ENCODE data around the gene CCDC191.

Gene CCDC191

DNA sequence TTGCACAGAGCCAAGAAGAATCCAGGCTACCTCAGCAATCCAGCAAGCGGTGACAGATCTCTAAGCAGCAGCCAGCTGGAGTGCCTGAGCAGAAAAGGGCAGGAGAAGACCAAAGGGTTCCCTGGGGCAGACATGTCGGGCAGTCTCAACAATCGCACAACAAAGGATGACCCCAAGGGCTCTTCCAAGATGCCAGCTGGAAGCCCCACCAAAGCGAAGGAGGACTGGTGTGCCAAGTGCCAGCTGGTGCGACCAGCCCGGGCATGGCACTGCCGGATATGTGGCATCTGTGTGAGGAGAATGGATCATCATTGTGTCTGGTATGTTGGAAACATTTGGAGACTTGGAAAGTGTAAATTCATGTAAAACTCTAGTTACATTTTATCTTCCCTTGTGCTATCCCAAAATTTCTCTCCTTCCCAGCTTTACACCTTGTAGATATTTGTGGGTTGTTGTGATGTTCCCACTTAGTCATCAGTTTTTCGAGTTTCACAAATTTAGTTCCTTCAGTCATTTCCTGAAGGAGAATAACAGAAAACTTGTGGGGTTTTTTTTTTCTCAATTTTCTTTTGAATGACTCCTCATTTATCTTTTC is 102.1 kb downstream of the CCDC191 start:
- no peak for DNase-seq

- no peak for DNase-seq
These were observed 102.6 kb downstream of the CCDC191 start for GRCh38 chr3:113953677-113954076.

DNA sequence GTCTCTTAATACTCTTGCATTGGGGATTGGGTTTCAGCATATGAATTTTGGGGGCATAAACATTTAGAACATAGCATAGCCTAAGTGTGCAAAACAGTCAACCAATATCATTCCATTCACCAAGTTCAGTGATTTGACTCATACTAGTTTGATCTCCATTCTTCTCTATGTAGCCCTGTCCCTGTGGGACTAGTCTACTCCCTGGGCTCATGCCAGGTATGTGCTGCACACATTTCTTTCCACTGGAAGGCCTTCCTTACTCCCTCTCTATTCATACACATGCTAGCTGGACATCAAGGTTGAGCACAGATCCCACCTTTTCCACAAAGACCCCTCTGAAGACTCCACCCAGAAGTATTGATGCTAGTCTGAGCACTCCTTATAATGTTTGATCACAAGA is 103.4 kb downstream of the CCDC191 start:
- DNase-seq: no peak

DNA sequence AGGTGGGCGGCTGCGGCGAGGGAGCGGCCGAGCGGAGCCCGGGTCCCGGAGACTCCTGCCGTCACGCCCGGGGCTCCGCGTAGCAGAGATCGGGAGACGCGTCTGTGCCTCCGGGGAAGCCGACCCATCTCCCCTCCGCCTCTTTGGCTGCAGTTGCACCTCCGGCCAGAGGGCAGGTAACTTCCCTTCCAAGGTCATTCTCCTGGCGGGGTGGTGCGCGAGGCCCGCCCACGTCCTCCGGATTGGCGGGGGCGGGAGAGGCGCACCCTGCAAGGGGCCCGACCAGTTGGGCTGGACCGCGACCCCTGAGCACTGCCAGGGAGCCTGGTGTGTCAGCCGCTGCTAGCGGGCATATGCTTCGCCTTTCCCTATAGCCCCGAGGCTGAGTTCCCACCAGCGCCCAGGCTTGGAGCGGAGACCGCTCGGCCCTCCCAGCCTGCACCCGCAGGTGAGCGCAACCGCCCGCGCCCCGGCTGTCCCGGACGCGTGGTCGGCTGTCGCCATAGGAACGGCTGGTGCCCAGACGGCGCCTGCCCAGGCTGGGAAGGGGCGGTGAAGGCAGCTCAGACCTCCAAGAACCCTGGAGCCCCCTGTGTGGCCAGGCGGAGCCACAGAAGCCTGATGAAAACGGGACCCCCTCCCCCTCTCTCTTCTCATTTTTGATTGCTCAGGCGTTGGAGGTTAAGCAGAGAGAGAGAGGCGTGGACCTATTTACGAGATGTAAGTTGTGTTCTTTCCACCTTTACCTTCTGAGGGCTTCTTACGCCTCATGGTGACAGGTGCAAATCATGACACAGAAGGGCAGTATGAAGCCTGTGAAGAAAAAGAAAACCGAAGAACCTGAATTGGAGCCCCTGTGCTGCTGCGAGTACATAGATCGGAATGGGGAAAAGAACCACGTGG is 108.1 kb downstream of the CCDC191 start:
- DNase-seq: peak; percentile 54

- DNase-seq: peak; percentile 72
These were observed 108.8 kb downstream of the CCDC191 start, which contains the start of gene ZDHHC23 for GRCh38 chr3:113947372-113948014. Gene ZDHHC23 (plus strand): TSS chr3:113948013. CDS start chr3:113948803, 790 bp downstream.

DNA sequence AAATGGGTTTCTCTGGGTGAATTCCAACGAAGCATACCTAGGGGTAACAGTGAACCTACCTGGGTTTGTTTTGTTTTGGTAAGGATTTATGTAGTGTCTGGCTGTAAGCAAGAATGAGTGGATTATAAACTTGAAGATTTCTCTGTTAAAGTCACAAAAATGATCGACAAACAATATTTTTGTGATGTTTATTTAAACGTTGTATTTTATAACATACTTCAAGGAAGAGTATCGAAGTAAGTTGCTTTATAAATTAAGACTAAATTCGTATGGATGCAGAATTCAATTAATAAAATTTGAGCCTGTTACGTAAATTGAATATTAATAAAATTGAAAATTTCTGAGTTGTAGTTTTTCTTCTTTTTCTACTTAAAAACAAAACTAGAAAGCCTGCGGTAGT is 109.5 kb downstream of the CCDC191 start:
- no peak for DNase-seq

- no peak for DNase-seq
These were observed 128.8 kb downstream of the CCDC191 start for GRCh38 chr3:113927556-113927955.

- DNase-seq: no peak
These were observed 141.7 kb downstream of the CCDC191 start for GRCh38 chr3:113914646-113915045.

Data from NCI-H2227 treated with DMSO at 0.1 percent for 48 hours (cell line).